ENCODE data around the gene ST14. TPM values are rescaled to one million over a fixed set of nuclear protein-coding genes. Genes with fewer than 3 reads are reported as not detected.
A peak's percentile ranks its signal among the peaks of the same experiment; 100 is the strongest.

Gene ST14
- total and polyA plus RNA-seq, 2 donors (not counting 1 experiment from before 2014, with no cell fraction given), result 36.2 to 52.2 TPM

DNA sequence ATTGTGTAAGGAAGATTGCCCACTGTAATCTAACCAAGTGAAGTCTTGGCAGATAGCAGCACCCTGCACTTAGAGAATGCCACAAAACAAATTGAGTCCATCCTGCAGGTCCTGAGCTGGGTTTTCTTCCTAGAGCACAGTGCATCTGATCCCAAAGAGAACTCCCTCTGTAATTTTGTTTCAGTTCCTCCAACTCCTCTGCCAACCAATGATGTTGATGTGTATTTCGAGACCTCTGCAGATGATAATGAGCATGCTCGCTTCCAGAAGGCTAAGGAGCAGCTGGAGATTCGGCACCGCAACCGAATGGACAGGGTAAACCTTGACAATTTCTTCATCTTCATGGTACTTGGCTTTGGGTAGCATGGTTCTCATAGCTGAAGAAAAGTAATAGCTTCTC, 33.1 kb upstream of the ST14 start:
- no peaks in the 10 kb centered on the region for H3K27me3 ChIP-seq (replicated peaks in 1 of 4; ENCODE audit: control extremely low read depth in 1 of 4, control insufficient read depth in 3 of 4, insufficient read depth in 4 of 4, low read length in 3 of 4)
- H3K4me3 Mint-ChIP-seq, result no peak overlapping the region
- H3K79me2 ChIP-seq (ENCODE audit: control insufficient read depth, insufficient read depth, low read length), result peaks cover 26% of the 10 kb centered on the region
- ATAC-seq (ENCODE audit: low read depth), result no peak
- H3K4me1 Mint-ChIP-seq, result peaks cover 31% of the 10 kb centered on the region
- no peak for DNase-seq
- no peak overlapping the region for H3K4me2 ChIP-seq (replicated peaks; ENCODE audit: low read depth, low read length, poor library complexity, severe bottlenecking)
- CTCF ChIA-PET, result interaction anchor here (0.5 to 3.3 kb wide), 5 partner anchors 8 to 202 kb away, joined by 3 to 25 read pairs (median 3); no protein-coding TSS in a partner anchor
- POLR2A ChIA-PET, result interaction anchor here (0.6 to 1.2 kb wide), 2 partner anchors 8 to 124 kb away, joined by 3 to 10 read pairs; partner anchors contain the start of gene PRDM10
- intact Hi-C loops (cut with micrococcal nuclease), result no loop called here
- 88% methylated on average over 3 of the region's 5 CpGs for WGBS (ENCODE audit: insufficient coverage)
- H4K20me1 ChIP-seq (ENCODE audit: control insufficient read depth, insufficient read depth, low read length, poor library complexity, severe bottlenecking), result no peaks in the 10 kb centered on the region
- no peak overlapping the region for H3K27ac ChIP-seq (ENCODE audit: low read length in 2 of 2)
- TF ChIP-seq, protein P1, sequence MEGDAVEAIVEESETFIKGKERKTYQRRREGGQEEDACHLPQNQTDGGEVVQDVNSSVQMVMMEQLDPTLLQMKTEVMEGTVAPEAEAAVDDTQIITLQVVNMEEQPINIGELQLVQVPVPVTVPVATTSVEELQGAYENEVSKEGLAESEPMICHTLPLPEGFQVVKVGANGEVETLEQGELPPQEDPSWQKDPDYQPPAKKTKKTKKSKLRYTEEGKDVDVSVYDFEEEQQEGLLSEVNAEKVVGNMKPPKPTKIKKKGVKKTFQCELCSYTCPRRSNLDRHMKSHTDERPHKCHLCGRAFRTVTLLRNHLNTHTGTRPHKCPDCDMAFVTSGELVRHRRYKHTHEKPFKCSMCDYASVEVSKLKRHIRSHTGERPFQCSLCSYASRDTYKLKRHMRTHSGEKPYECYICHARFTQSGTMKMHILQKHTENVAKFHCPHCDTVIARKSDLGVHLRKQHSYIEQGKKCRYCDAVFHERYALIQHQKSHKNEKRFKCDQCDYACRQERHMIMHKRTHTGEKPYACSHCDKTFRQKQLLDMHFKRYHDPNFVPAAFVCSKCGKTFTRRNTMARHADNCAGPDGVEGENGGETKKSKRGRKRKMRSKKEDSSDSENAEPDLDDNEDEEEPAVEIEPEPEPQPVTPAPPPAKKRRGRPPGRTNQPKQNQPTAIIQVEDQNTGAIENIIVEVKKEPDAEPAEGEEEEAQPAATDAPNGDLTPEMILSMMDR (IDR thresholded peaks at IDR 0.05), result no peak
- H3K27ac Mint-ChIP-seq, result no peak overlapping the region
- H3K9me3 ChIP-seq (ENCODE audit: control extremely low read depth in 1 of 3, control insufficient read depth in 2 of 3, insufficient read depth in 1 of 3, low read length in 2 of 3), result no peaks in the 10 kb centered on the region
- no peaks in the 10 kb centered on the region for H3K9me3 Mint-ChIP-seq (ENCODE audit: insufficient read depth)
- peaks cover 25 to 29% of the 10 kb centered on the region in 2 donors for H3K4me1 ChIP-seq (ENCODE audit: control insufficient read depth in 2 of 2, insufficient read depth in 2 of 2, low read length in 2 of 2)
- H3K9ac ChIP-seq (ENCODE audit: low read length), result no peak overlapping the region
- H3K36me3 ChIP-seq (replicated peaks in 1 of 2; ENCODE audit: control extremely low read depth in 1 of 2, control insufficient read depth in 1 of 2, extremely low read depth in 1 of 2, insufficient read depth in 2 of 2, low read length in 1 of 2), result peaks cover 4 to 66% of the 10 kb centered on the region in 2 experiments
- H3K27me3 Mint-ChIP-seq, result no peaks in the 10 kb centered on the region
- H3K4me3 ChIP-seq (ENCODE audit: control extremely low read depth in 1 of 5, extremely low read depth in 1 of 5, insufficient read depth in 1 of 5, low read depth in 2 of 5, low read length in 4 of 5), result no peak overlapping the region
- H2AFZ ChIP-seq (ENCODE audit: insufficient read depth, low read depth, low read length, poor library complexity, severe bottlenecking), result no peak overlapping the region

DNA sequence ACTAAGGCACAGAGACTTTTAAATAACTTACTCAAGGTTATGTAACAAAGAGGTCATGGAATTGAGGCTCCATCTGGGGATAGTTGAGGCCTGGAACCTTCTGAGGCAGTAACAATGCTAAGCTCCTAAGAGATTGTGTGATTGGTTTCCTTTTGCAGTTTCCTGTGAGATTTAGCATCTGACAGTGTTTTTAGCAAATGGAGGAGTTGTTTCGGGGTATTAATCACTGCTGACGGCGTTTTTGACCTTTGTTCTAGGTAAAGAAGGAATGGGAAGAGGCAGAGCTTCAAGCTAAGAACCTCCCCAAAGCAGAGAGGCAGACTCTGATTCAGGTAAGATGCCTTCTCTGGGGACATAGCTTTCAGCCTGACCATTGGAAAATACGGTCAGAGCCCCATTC, 32.1 kb upstream of the ST14 start:
- Mint-ChIP-seq H3K4me1 (peaks cover 28% of the 10 kb centered on the region), H3K9me3 (ENCODE audit: insufficient read depth) (no peaks in the 10 kb centered on the region), H3K27me3 (no peaks in the 10 kb centered on the region), H3K27ac (no peak overlapping the region), H3K4me3 (no peak overlapping the region)
- Histone ChIP-seq H3K4me1 (ENCODE audit: control insufficient read depth in 2 of 2, insufficient read depth in 2 of 2, low read length in 2 of 2) (peaks cover 15 to 22% of the 10 kb centered on the region in 2 donors), H3K4me3 (ENCODE audit: control extremely low read depth in 1 of 5, extremely low read depth in 1 of 5, insufficient read depth in 1 of 5, low read depth in 2 of 5, low read length in 4 of 5) (no peak overlapping the region), H3K27ac (ENCODE audit: low read length in 2 of 2) (peak overlapping the region in 1 of 2 donors; percentile 24), H2AFZ (ENCODE audit: insufficient read depth, low read depth, low read length, poor library complexity, severe bottlenecking) (no peak overlapping the region), H4K20me1 (ENCODE audit: control insufficient read depth, insufficient read depth, low read length, poor library complexity, severe bottlenecking) (peaks cover under 1% of the 10 kb centered on the region), H3K79me2 (ENCODE audit: control insufficient read depth, insufficient read depth, low read length) (peaks cover 26% of the 10 kb centered on the region), H3K36me3 (replicated peaks in 1 of 2; ENCODE audit: control extremely low read depth in 1 of 2, control insufficient read depth in 1 of 2, extremely low read depth in 1 of 2, insufficient read depth in 2 of 2, low read length in 1 of 2) (peaks cover 4 to 68% of the 10 kb centered on the region in 2 experiments), H3K27me3 (replicated peaks in 1 of 4; ENCODE audit: control extremely low read depth in 1 of 4, control insufficient read depth in 3 of 4, insufficient read depth in 4 of 4, low read length in 3 of 4) (no peaks in the 10 kb centered on the region), H3K9ac (ENCODE audit: low read length) (no peak overlapping the region), H3K9me3 (ENCODE audit: control extremely low read depth in 1 of 3, control insufficient read depth in 2 of 3, insufficient read depth in 1 of 3, low read length in 2 of 3) (no peaks in the 10 kb centered on the region), H3K4me2 (replicated peaks; ENCODE audit: low read depth, low read length, poor library complexity, severe bottlenecking) (no peak overlapping the region)
- WGBS (ENCODE audit: insufficient coverage), result 100% methylated on average over 2 of the region's 4 CpGs
- ChIA-PET POLR2A (interaction anchor here (0.6 to 1.2 kb wide), 3 partner anchors 9 to 125 kb away, joined by 3 to 10 read pairs (median 3); partner anchors contain the start of gene PRDM10), CTCF (interaction anchor here (1.0 to 3.3 kb wide), 6 partner anchors 9 to 206 kb away, joined by 3 to 25 read pairs (median 3); no protein-coding TSS in a partner anchor)
- TF ChIP-seq, protein P1 (IDR thresholded peaks at IDR 0.05), result no peak
- TF ChIP-seq EZH2 (IDR thresholded peaks at IDR 0.05; ENCODE audit: borderline replicate concordance, insufficient read depth, low read depth, low read length, poor library complexity, severe bottlenecking), result no peak
- DNase-seq (no peak), ATAC-seq (ENCODE audit: low read depth) (no peak)
- intact Hi-C loops (cut with micrococcal nuclease), result no loop called here
